Measurements from ENCODE around the gene MOV10L1.

The MOV10L1 gene

GRCh38 chr22:50188356-50188755 is 98.5 kb downstream of the MOV10L1 start:
- DNase-seq (ENCODE audit: low read depth in 2 of 2), result no peak

- no peak for DNase-seq (ENCODE audit: low read depth in 2 of 2)
Measured at GRCh38 chr22:50189184-50189848, 99.5 kb downstream of the MOV10L1 start.

- no peak for DNase-seq (ENCODE audit: low read depth in 2 of 2)
Measured at GRCh38 chr22:50189849-50190181, 100.0 kb downstream of the MOV10L1 start.

- DNase-seq (ENCODE audit: low read depth in 2 of 2), result peak; percentile 61 to 64
Measured at GRCh38 chr22:50190182-50190940, 100.6 kb downstream of the MOV10L1 start.

GRCh38 chr22:50190941-50191741 is 101.3 kb downstream of the MOV10L1 start:
- DNase-seq (ENCODE audit: low read depth in 2 of 2), result peak; percentile 43 to 50

- DNase-seq (ENCODE audit: low read depth in 2 of 2), result no peak
Measured at GRCh38 chr22:50192436-50193204, 102.8 kb downstream of the MOV10L1 start.

GRCh38 chr22:50193621-50194020 is 103.8 kb downstream of the MOV10L1 start:
- DNase-seq (ENCODE audit: low read depth in 2 of 2), result no peak

- DNase-seq (ENCODE audit: low read depth in 2 of 2), result no peak
Measured at GRCh38 chr22:50194037-50194805, 104.4 kb downstream of the MOV10L1 start.

GRCh38 chr22:50196256-50196655 is 106.5 kb downstream of the MOV10L1 start:
- no peak for DNase-seq (ENCODE audit: low read depth in 2 of 2)

GRCh38 chr22:50197000-50197800 is 107.4 kb downstream of the MOV10L1 start:
- DNase-seq (ENCODE audit: low read depth in 2 of 2), result no peak

- no peak for DNase-seq (ENCODE audit: low read depth in 2 of 2)
Measured at GRCh38 chr22:50197856-50198623, 108.2 kb downstream of the MOV10L1 start.

GRCh38 chr22:50198624-50199017 is 108.8 kb downstream of the MOV10L1 start:
- no peak for DNase-seq (ENCODE audit: low read depth in 2 of 2)

GRCh38 chr22:50199251-50199721 is 109.5 kb downstream of the MOV10L1 start:
- no peak for DNase-seq (ENCODE audit: low read depth in 2 of 2)

GRCh38 chr22:50199829-50200460 is 110.1 kb downstream of the MOV10L1 start:
- no peak for DNase-seq (ENCODE audit: low read depth in 2 of 2)

GRCh38 chr22:50200461-50201190 is 110.8 kb downstream of the MOV10L1 start, which contains the start of gene SELENOO:
TSS of gene SELENOO (plus strand) at chr22:50201011. CDS start at chr22:50201037, 26 bp downstream.
- DNase-seq (ENCODE audit: low read depth in 2 of 2), result peak; percentile 87 to 93

GRCh38 chr22:50201191-50202129 is 111.7 kb downstream of the MOV10L1 start:
- DNase-seq (ENCODE audit: low read depth in 2 of 2), result no peak

- no peak for DNase-seq (ENCODE audit: low read depth in 2 of 2)
Measured at GRCh38 chr22:50202130-50202666, 112.4 kb downstream of the MOV10L1 start.

All from stimulated activated CD4-positive, alpha-beta T cell treated with anti-CD3 and anti-CD28 coated beads, Interleukin-4, amount 100 ng/mL, for 48 hours (primary cell).